ENCODE measurements around the gene CILP2.

DNA sequence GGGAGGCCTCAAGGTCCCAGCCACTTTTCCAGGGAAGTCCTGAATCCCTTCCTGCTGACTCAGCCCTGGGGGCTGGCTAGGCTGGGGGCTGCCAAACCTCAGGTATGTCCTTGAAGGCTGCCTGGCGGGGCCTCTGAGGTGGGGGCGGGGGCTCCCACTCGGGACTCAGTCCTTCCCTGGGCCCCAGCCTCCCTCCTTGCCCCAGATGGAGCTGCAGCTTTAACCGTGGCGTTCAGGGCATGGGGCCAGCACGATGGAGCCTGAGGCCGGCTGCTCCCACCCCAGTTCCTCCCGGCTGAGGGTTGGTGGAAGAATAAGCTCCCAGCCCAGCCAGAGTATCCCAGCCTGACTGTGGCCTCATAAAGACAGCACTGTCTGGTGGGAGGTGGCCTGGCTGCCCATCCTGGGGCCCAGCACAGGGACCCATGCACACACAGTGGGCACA lies 12.4 kb downstream of the CILP2 start:
- TF ChIP-seq, protein P1, sequence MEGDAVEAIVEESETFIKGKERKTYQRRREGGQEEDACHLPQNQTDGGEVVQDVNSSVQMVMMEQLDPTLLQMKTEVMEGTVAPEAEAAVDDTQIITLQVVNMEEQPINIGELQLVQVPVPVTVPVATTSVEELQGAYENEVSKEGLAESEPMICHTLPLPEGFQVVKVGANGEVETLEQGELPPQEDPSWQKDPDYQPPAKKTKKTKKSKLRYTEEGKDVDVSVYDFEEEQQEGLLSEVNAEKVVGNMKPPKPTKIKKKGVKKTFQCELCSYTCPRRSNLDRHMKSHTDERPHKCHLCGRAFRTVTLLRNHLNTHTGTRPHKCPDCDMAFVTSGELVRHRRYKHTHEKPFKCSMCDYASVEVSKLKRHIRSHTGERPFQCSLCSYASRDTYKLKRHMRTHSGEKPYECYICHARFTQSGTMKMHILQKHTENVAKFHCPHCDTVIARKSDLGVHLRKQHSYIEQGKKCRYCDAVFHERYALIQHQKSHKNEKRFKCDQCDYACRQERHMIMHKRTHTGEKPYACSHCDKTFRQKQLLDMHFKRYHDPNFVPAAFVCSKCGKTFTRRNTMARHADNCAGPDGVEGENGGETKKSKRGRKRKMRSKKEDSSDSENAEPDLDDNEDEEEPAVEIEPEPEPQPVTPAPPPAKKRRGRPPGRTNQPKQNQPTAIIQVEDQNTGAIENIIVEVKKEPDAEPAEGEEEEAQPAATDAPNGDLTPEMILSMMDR (IDR thresholded peaks at IDR 0.05; ENCODE audit: insufficient read depth, low read length, poor library complexity, severe bottlenecking) = no peak
- no peak for TF ChIP-seq EZH2phosphoT487 (conservative IDR thresholded peaks at IDR 0.05; ENCODE audit: low read length)
